Measurements from ENCODE around the gene RARRES1. TPM values are rescaled to one million over a fixed set of nuclear protein-coding genes. Genes with fewer than 3 reads are reported as not detected.
A peak's percentile ranks its signal among the peaks of the same experiment; 100 is the strongest.

RARRES1 gene
- total and polyA plus RNA-seq, 3 donors from 2014 or later, result 0.24 to 9.7 (median 0.31) TPM

DNA sequence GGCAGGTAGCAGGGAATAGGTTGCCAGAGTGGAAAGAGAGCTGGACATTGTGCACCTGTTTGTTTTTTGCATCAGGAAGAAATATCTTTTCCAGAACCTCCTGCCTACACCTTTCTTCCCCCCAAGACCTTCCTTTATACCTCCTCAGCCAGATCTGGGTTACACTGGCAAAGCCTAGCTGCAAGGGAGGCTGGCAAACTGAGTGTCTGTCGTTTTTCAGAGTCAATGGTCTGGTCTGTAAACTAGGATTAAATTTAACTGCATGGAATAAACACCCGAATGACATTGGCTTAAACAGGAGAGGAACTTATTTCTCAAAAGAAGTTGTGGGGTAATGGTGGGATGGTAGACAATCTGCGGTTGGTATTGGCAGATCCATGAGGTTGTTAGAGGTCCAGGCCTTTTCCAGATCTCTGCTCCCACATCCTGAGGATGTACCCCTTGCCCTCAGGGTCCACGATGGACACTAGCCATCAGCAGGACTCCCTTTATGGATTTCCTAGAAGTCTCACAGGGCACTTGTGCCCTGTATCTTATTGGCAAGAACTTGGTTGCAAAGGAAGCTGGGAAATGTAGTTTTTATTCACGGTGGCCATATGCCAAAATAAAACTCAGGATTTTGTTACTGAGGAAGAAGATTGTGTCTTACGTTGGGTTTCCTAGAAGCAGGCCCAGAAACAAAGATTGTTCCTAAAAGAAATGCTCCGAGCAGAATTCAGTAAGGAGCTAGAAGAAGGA lies 3.2 kb upstream of the RARRES1 start:
- Histone ChIP-seq H3K27ac (no peak overlapping the region), H3K4me1 (peaks cover 3% of the 10 kb centered on the region), H3K27me3 (no peaks in the 10 kb centered on the region), H3K9me3 (no peaks in the 10 kb centered on the region), H3K36me3 (ENCODE audit: low read depth, missing control alignments) (no peaks in the 10 kb centered on the region), H3K4me3 (no peak overlapping the region)
- TF ChIP-seq, protein P1, sequence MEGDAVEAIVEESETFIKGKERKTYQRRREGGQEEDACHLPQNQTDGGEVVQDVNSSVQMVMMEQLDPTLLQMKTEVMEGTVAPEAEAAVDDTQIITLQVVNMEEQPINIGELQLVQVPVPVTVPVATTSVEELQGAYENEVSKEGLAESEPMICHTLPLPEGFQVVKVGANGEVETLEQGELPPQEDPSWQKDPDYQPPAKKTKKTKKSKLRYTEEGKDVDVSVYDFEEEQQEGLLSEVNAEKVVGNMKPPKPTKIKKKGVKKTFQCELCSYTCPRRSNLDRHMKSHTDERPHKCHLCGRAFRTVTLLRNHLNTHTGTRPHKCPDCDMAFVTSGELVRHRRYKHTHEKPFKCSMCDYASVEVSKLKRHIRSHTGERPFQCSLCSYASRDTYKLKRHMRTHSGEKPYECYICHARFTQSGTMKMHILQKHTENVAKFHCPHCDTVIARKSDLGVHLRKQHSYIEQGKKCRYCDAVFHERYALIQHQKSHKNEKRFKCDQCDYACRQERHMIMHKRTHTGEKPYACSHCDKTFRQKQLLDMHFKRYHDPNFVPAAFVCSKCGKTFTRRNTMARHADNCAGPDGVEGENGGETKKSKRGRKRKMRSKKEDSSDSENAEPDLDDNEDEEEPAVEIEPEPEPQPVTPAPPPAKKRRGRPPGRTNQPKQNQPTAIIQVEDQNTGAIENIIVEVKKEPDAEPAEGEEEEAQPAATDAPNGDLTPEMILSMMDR (IDR thresholded peaks at IDR 0.05), result no peak
- TF ChIP-seq POLR2A (IDR thresholded peaks at IDR 0.05), result no peak
- 81 to 93% methylated on average over 6 to 7 of the region's 7 CpGs for WGBS, 2 donors
- intact Hi-C loops (cut with DNase I; ENCODE audit: low total_unique reads), result no loop called here
- no peak for DNase-seq

DNA sequence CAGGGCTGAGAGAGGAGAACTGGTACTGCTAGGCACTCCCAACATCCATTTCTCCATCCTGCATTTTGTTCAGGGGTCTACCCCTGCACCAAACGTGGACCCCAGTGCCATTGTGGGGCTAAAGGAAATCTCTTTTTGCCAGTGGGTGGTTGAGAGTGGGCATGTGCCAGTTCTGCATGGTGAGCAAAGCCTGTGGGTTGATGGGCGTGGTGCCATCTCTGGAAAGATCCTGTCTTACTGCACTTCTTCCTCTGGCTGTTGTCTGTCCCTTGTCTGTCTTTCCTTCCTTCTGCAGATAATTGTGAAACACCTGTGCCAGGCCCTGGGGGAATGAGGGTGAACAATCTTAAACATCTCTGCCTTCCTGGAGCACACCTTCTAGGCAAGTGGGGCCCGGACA lies 1.4 kb upstream of the RARRES1 start:
- 75 to 79% methylated on average over 3 of the region's 3 CpGs for WGBS, 2 donors
- Histone ChIP-seq H3K27ac (no peak overlapping the region), H3K36me3 (ENCODE audit: low read depth, missing control alignments) (no peaks in the 10 kb centered on the region), H3K27me3 (no peaks in the 10 kb centered on the region), H3K4me1 (peaks cover 3% of the 10 kb centered on the region), H3K4me3 (no peak overlapping the region), H3K9me3 (no peaks in the 10 kb centered on the region)
- no peak for DNase-seq
- TF ChIP-seq, protein P1 (IDR thresholded peaks at IDR 0.05), result no peak
- TF ChIP-seq POLR2A (IDR thresholded peaks at IDR 0.05), result no peak
- intact Hi-C loops (cut with DNase I; ENCODE audit: low total_unique reads), result no loop called here

DNA sequence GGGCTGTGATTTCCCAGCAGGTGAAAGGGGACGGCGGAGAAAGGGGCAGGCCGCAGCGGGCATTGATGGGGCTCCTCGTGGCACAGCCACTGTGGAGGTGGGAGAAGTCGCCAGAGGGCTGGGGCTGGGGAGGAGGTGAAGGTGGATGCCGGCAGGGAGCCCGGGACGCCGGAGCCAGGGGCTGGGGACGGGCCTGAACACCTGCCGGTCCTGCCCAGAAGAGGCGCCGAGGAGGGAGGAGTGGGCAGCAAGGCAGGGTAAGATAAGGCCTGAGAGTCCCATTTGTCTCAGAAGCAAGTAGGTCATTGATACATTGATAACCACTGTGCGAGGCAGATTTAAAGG lies 571 bp upstream of the RARRES1 start:
- TF ChIP-seq, protein P1 (IDR thresholded peaks at IDR 0.05), result no peak
- no peak for TF ChIP-seq POLR2A (IDR thresholded peaks at IDR 0.05)
- Histone ChIP-seq H3K9me3 (no peaks in the 10 kb centered on the region), H3K27ac (no peak overlapping the region), H3K36me3 (ENCODE audit: low read depth, missing control alignments) (no peaks in the 10 kb centered on the region), H3K4me3 (peak overlapping the region; percentile 63 to 69), H3K4me1 (peaks cover 3% of the 10 kb centered on the region), H3K27me3 (no peaks in the 10 kb centered on the region)
- WGBS, 2 donors, result 43 to 51% methylated on average over 15 of the region's 15 CpGs
- no peak for DNase-seq
- intact Hi-C loops (cut with DNase I; ENCODE audit: low total_unique reads), result no loop called here

DNA sequence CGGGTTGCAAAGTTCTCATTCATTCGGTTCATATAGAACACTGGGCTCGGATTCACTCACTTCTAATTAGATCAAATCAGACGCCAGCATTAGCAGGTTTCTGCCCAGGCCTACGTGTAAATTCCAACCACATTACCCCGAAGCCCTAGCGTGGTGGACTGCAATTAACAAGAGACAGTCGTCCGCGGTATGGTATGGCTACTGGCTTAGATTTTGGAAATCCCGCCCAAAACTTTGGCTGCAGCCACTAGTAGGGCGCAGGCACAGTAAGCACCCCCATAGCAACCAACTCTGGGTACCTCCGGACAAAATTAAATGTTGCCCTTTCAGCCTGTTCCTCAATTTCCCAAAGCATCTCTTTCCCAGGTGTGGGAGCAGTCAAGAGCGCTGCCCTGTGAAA lies 771 bp downstream of the RARRES1 start:
- 50 to 55% methylated on average over 14 of the region's 14 CpGs for WGBS, 2 donors
- Histone ChIP-seq H3K27ac (no peak overlapping the region), H3K36me3 (ENCODE audit: low read depth, missing control alignments) (no peaks in the 10 kb centered on the region), H3K4me1 (peaks cover 3% of the 10 kb centered on the region), H3K9me3 (no peaks in the 10 kb centered on the region), H3K27me3 (no peaks in the 10 kb centered on the region), H3K4me3 (peak overlapping the region; percentile 63 to 69)
- DNase-seq, result no peak
- TF ChIP-seq, protein P1 (IDR thresholded peaks at IDR 0.05), result no peak
- no peak for TF ChIP-seq POLR2A (IDR thresholded peaks at IDR 0.05)
- intact Hi-C loops (cut with DNase I; ENCODE audit: low total_unique reads), result no loop called here

DNA sequence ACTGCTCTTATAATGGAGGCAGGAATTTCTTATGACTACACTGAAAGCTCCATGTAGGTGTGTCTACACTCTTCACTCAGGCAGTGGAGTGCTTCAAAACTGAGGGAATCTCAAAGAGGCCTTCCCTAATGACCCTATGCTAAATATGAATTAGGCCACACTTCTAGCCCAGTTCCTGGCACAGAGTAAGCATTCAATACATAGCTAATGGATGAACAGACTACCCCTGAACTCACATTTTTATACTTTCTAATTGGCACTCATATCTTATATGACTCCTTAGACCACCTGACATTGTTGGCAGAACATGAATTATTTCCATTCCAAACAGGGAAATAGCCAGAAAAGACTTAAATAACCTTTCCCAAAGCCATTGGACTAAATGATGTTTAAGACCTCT lies 3.4 kb downstream of the RARRES1 start:
- Histone ChIP-seq H3K4me3 (no peak overlapping the region), H3K27me3 (no peaks in the 10 kb centered on the region), H3K9me3 (no peaks in the 10 kb centered on the region), H3K4me1 (peaks cover 3% of the 10 kb centered on the region), H3K27ac (no peak overlapping the region), H3K36me3 (ENCODE audit: low read depth, missing control alignments) (no peaks in the 10 kb centered on the region)
- no peak for DNase-seq
- intact Hi-C loops (cut with DNase I; ENCODE audit: low total_unique reads), result loop anchor here (5.0 kb wide), 1 partner anchor 63 kb away; no protein-coding TSS in a partner anchor
- TF ChIP-seq, protein P1 (IDR thresholded peaks at IDR 0.05), result no peak
- TF ChIP-seq POLR2A (IDR thresholded peaks at IDR 0.05), result no peak

Measured in testis (tissue), 3 donors.